GM06990 (cell line): Measurements from ENCODE around the gene THOC2.

Experiments used
- DNase-seq: peaks from one replicate; pipeline ENCODE4 v3.0.0-alpha.2; 2011; ENCODE audit not compliant: insufficient read length; ENCODE audit errors: extremely low read depth
- H3K27me3 ChIP-seq: replicated peaks from 2 replicates; pipeline ENCODE4 v1.6.0; 2011; ENCODE audit warnings: low read length; ENCODE audit not compliant: control insufficient read depth, insufficient read depth
- H3K36me3 ChIP-seq: 2 replicates; pipeline ENCODE4 v1.5.1; 2011; ENCODE audit warnings: low read length; ENCODE audit not compliant: control insufficient read depth, insufficient read depth
- H3K4me3 ChIP-seq: replicated peaks from 2 replicates; pipeline ENCODE4 v1.5.1; 2011; ENCODE audit warnings: low read depth, mild to moderate bottlenecking, control low read depth, low read length
- CTCF ChIP-seq: IDR thresholded peaks from 2 replicates; pipeline ENCODE4 v1.5.1; 2011; ENCODE audit warnings: low read length, control low read depth, mild to moderate bottlenecking, inconsistent platforms; ENCODE audit not compliant: insufficient read depth, poor library complexity, severe bottlenecking

The THOC2 gene

GRCh38 chrX:123570011-123570590, 162.8 kb downstream of the THOC2 start:
- Histone ChIP-seq H3K27me3 (no peaks in the 10 kb centered on the region), H3K4me3 (no peak overlapping the region), H3K36me3 (no peaks in the 10 kb centered on the region)
- TF ChIP-seq CTCF = no peak
- no peak for DNase-seq

DNA sequence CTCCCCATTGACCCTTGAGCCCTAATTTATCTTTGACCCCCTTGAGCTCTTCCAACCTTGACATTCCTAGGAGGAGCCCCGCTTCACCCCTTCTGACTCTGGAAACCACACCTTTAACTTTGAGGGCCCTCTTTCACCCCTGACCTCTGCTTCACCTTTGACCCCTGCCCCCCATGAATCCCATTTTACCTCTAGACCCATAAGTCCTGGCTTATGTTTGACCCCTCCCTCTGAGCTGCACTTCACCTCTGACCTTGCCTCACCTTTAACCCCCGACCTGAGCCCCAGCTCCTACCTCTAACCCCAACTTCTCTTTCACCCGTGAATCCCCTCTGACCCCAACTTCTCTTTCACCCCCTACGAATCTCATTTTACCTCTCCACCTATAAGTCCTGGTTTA, 169.7 kb downstream of the THOC2 start:
- DNase-seq = no peak
- no peak for TF ChIP-seq CTCF
- no peaks in the 10 kb centered on the region for H3K36me3 ChIP-seq
- H3K4me3 ChIP-seq = no peak overlapping the region
- H3K27me3 ChIP-seq = no peaks in the 10 kb centered on the region

DNA sequence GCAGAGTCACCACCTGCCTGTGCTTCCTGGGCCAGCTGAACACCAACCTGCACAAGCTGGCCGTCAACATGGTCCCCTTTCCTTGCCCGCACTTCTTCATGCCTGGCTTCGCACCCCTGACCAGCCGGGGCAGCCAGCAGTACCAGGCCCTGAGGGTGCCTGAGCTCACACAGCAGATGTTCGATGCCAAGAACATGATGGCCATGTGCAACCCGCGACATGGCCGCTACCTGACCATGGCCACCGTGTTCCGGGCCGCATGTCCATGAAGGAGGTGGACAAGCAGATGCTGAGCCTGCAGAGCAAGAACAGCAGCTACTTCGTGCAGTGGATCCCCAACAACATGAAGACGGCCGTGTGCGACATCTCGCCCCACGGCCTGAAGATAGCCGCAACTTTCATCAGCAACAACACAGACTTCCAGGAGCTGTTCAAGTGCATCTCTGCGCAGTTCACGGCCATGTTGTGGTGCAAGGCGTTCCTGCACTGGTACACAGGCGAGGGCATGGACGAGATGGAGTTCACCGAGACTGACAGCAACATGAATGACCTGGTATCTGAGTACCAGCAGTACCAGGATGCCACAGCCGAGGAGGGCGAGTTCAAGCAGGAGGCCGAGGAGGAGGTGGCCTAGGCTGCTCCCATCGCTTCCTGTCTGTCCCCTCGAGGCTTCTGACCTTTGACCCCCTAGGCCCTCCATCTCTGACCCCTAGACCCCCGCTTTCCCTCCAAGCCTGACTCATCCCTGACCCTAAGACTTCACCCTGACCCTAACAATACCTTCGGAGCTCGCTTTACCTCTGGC, 170.3 kb downstream of the THOC2 start:
- TF ChIP-seq CTCF = no peak
- Histone ChIP-seq H3K36me3 (no peaks in the 10 kb centered on the region), H3K27me3 (no peaks in the 10 kb centered on the region), H3K4me3 (no peak overlapping the region)
- no peak for DNase-seq

DNA sequence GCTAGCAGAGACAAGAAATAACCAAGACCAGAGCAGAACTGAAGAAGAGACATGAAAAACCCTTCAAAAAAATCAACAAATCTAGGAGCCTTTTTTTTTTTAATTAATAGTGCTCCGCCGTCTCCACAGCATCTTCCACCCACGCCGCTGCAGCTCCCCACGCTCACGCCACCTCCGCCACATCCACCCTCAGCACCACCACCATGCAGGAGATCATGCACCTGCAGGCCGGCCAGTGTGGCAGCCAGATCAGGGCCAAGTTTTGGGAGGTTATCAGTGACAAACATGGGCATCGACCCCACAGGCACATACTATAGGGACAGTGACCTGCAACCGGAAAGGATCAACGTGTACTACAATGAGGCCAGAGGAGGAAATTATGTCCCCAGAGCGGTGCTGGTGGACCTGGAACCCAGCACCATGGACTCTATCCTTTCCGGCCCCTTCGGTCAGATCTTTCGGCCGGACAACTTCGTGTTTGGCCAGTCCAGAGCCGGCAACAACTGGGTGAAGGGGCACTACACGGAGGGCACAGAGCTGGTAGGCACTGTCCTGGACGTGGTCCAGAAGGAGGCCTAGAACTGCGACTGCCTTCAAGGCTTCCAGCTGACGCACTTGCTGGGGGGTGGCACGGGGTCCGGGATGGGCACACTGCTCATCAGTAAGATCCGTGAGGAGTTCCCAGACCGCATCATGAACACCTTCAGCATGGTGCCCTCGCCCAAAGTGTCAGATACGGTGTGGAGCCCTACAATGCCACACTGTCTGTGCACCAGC, 171.2 kb downstream of the THOC2 start:
- no peaks in the 10 kb centered on the region for H3K27me3 ChIP-seq
- no peaks in the 10 kb centered on the region for H3K36me3 ChIP-seq
- no peak for TF ChIP-seq CTCF
- no peak overlapping the region for H3K4me3 ChIP-seq
- DNase-seq = no peak

DNA sequence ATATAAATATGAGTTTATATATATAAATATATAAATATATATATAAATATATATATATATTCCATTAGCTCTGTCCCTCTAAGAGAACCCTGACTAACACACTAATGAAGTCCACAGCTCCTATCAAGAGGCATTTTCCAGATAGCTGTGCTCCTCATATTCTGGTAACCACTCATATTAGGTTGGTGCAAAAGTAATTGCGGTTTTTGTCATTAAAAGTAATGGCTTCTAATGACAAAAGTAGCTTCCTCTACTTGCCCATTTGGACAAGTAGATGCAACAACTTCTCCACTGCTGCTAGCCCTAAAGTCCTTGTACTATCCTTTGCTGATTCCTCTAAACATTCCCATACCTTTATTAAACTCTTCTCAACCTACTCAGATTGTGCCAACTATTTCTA, 182.0 kb downstream of the THOC2 start:
- no peak for DNase-seq
- Histone ChIP-seq H3K4me3 (no peak overlapping the region), H3K36me3 (no peaks in the 10 kb centered on the region), H3K27me3 (no peaks in the 10 kb centered on the region)
- TF ChIP-seq CTCF = no peak
